ENCODE results near the gene SIGLEC6. TPM values are rescaled to one million over a fixed set of nuclear protein-coding genes. Genes with fewer than 3 reads are reported as not detected.

The SIGLEC6 gene
- total and polyA plus RNA-seq, 7 donors = 0.55 to 2.1 (median 0.82) TPM; not detected in 2

GRCh38 chr19:51559240-51559639 is 27.8 kb upstream of the SIGLEC6 start:
- Histone ChIP-seq H3K9me3 (no peaks in the 10 kb centered on the region), H3K36me3 (no peaks in the 10 kb centered on the region), H3K27ac (no peak overlapping the region), H3K4me1 (no peaks in the 10 kb centered on the region), H3K27me3 (peaks cover 0 to 23% (median 0%) of the 10 kb centered on the region in 3 donors), H3K4me3 (no peak overlapping the region)
- WGBS, 2 donors = 67 to 80% methylated on average over 1 of the region's 1 CpG
- intact Hi-C loops (cut with DNase I) = no loop called here
- no peak for DNase-seq
- TF ChIP-seq POLR2AphosphoS5 (IDR thresholded peaks at IDR 0.05) (no peak), CTCF (IDR thresholded peaks at IDR 0.05) (no peak), EP300 (IDR thresholded peaks at IDR 0.05) (no peak), POLR2A (IDR thresholded peaks at IDR 0.05) (no peak)

GRCh38 chr19:51552996-51553725 is 21.7 kb upstream of the SIGLEC6 start:
- no peak overlapping the region for H3K27ac ChIP-seq
- no peaks in the 10 kb centered on the region for H3K4me1 ChIP-seq
- H3K27me3 ChIP-seq = peaks cover 0 to 23% (median 0%) of the 10 kb centered on the region in 3 donors
- 11 to 12% methylated on average over 20 of the region's 20 CpGs for WGBS, 2 donors
- no peaks in the 10 kb centered on the region for H3K9me3 ChIP-seq
- H3K4me3 ChIP-seq = no peak overlapping the region
- H3K36me3 ChIP-seq = no peaks in the 10 kb centered on the region
- no peak for TF ChIP-seq EP300 (IDR thresholded peaks at IDR 0.05)
- no peak for TF ChIP-seq POLR2AphosphoS5 (IDR thresholded peaks at IDR 0.05)
- TF ChIP-seq POLR2A (IDR thresholded peaks at IDR 0.05) = no peak
- no peak for TF ChIP-seq CTCF (IDR thresholded peaks at IDR 0.05)
- intact Hi-C loops (cut with DNase I) = no loop called here
- no peak for DNase-seq

GRCh38 chr19:51552608-51552995 is 21.1 kb upstream of the SIGLEC6 start:
- Histone ChIP-seq H3K9me3 (no peaks in the 10 kb centered on the region), H3K27ac (no peak overlapping the region), H3K4me1 (no peaks in the 10 kb centered on the region), H3K27me3 (peaks cover 0 to 24% (median 0%) of the 10 kb centered on the region in 3 donors), H3K4me3 (no peak overlapping the region), H3K36me3 (no peaks in the 10 kb centered on the region)
- no peak for TF ChIP-seq POLR2AphosphoS5 (IDR thresholded peaks at IDR 0.05)
- TF ChIP-seq POLR2A (IDR thresholded peaks at IDR 0.05) = no peak
- TF ChIP-seq CTCF (IDR thresholded peaks at IDR 0.05) = no peak
- no peak for TF ChIP-seq EP300 (IDR thresholded peaks at IDR 0.05)
- intact Hi-C loops (cut with DNase I) = no loop called here
- no peak for DNase-seq
- 25 to 28% methylated on average over 1 of the region's 1 CpG for WGBS, 2 donors

- Histone ChIP-seq H3K27ac (no peak overlapping the region), H3K4me1 (no peaks in the 10 kb centered on the region), H3K27me3 (peaks cover 0 to 24% (median 0%) of the 10 kb centered on the region in 3 donors), H3K36me3 (no peaks in the 10 kb centered on the region), H3K4me3 (no peak overlapping the region), H3K9me3 (no peaks in the 10 kb centered on the region)
- no peak for DNase-seq
- 49 to 51% methylated on average over 3 of the region's 3 CpGs for WGBS, 2 donors
- intact Hi-C loops (cut with DNase I) = no loop called here
- TF ChIP-seq POLR2AphosphoS5 (IDR thresholded peaks at IDR 0.05) = no peak
- TF ChIP-seq CTCF (IDR thresholded peaks at IDR 0.05) = no peak
- TF ChIP-seq EP300 (IDR thresholded peaks at IDR 0.05) = no peak
- no peak for TF ChIP-seq POLR2A (IDR thresholded peaks at IDR 0.05)
These were observed 20.4 kb upstream of the SIGLEC6 start for GRCh38 chr19:51551673-51552432.
